Dedifferentiated amniotic fluid mesenchymal stem cell (primary cell): Measurements from ENCODE around the gene FBXO9.

Source experiments
- DNase-seq: peaks from one replicate; pipeline ENCODE4 v3.0.0-alpha.2; 2016; ENCODE audit errors: extremely low spot score

FBXO9 gene

GRCh38 chr6:53065266-53066076 lies at the start of gene FBXO9:
Gene FBXO9 (plus strand): TSS chr6:53065404. CDS start chr6:53065790, 386 bp downstream.
- DNase-seq, result no peak

- no peak for DNase-seq
Measured at GRCh38 chr6:53015486-53015885, 49.7 kb upstream of the FBXO9 start.

GRCh38 chr6:53018446-53018845 lies 46.8 kb upstream of the FBXO9 start:
- DNase-seq, result no peak

GRCh38 chr6:53020005-53020744 lies 45.0 kb upstream of the FBXO9 start:
- DNase-seq, result no peak

GRCh38 chr6:53023323-53023722 lies 41.9 kb upstream of the FBXO9 start:
- no peak for DNase-seq

- DNase-seq, result no peak
Measured at GRCh38 chr6:53026526-53026925, 38.7 kb upstream of the FBXO9 start.

GRCh38 chr6:53027131-53027718 lies 38.0 kb upstream of the FBXO9 start:
- DNase-seq, result no peak

GRCh38 chr6:53028467-53028866 lies 36.7 kb upstream of the FBXO9 start:
- no peak for DNase-seq

- DNase-seq, result no peak
Measured at GRCh38 chr6:53029257-53029656, 35.9 kb upstream of the FBXO9 start.

- no peak for DNase-seq
Measured at GRCh38 chr6:53029761-53030160, 35.4 kb upstream of the FBXO9 start.

- DNase-seq, result no peak
Measured at GRCh38 chr6:53031281-53031680, 33.9 kb upstream of the FBXO9 start.

- no peak for DNase-seq
Measured at GRCh38 chr6:53032849-53033248, 32.4 kb upstream of the FBXO9 start.

- peak; percentile 79 for DNase-seq
Measured at GRCh38 chr6:53033764-53034163, 31.4 kb upstream of the FBXO9 start.

GRCh38 chr6:53035549-53036213 lies 29.5 kb upstream of the FBXO9 start:
- DNase-seq, result no peak

- no peak for DNase-seq
Measured at GRCh38 chr6:53038141-53038540, 27.1 kb upstream of the FBXO9 start.

GRCh38 chr6:53038596-53038995 lies 26.6 kb upstream of the FBXO9 start:
- no peak for DNase-seq

- DNase-seq, result peak; percentile 59
Measured at GRCh38 chr6:53041356-53041755, 23.8 kb upstream of the FBXO9 start.

GRCh38 chr6:53042112-53042511 lies 23.1 kb upstream of the FBXO9 start:
- peak; percentile 89 for DNase-seq

GRCh38 chr6:53043581-53043980 lies 21.6 kb upstream of the FBXO9 start:
- no peak for DNase-seq

- DNase-seq, result peak; percentile 57
Measured at GRCh38 chr6:53044071-53044470, 21.1 kb upstream of the FBXO9 start.

GRCh38 chr6:53044572-53044971 lies 20.6 kb upstream of the FBXO9 start:
- no peak for DNase-seq
